HepG2 (cell line): ENCODE measurements around the gene GLDN. TPM values are rescaled to one million over a fixed set of nuclear protein-coding genes. Genes with fewer than 3 reads are reported as not detected.

ENCODE experiments used
- ATF2 ChIP-seq: sonication (generic); formaldehyde crosslinking; IDR thresholded peaks from 2 replicates; pipeline ENCODE4 v1.4.0; 2020; ENCODE audit warnings: missing genetic modification reagents
- DNMT1 ChIP-seq: sonication (generic); formaldehyde crosslinking; IDR thresholded peaks from 2 replicates; pipeline ENCODE4 v1.5.1; 2020; ENCODE audit warnings: mild to moderate bottlenecking, missing genetic modification reagents
- HDAC1 ChIP-seq: sonication (generic); formaldehyde crosslinking; IDR thresholded peaks from 2 replicates; pipeline ENCODE4 v1.5.1; 2020; ENCODE audit warnings: mild to moderate bottlenecking, missing genetic modification reagents
- HHEX ChIP-seq: IDR thresholded peaks from 2 replicates; pipeline ENCODE4 v1.6.1; 2016; ENCODE audit warnings: control low read depth
- HMGA1 ChIP-seq: sonication (generic); formaldehyde crosslinking; conservative IDR thresholded peaks from 2 replicates; pipeline ENCODE4 v1.4.0; 2020; ENCODE audit warnings: missing genetic modification reagents
- KDM2A ChIP-seq: sonication (generic); formaldehyde crosslinking; IDR thresholded peaks from 2 replicates; pipeline ENCODE4 v1.4.0; 2020; ENCODE audit warnings: low read depth, missing genetic modification reagents, borderline replicate concordance
- PPARG ChIP-seq: conservative IDR thresholded peaks from 2 replicates; pipeline ENCODE4 v1.6.1; 2016; ENCODE audit warnings: missing biosample characterization, missing genetic modification reagents
- SIX1 ChIP-seq: sonication (generic); formaldehyde crosslinking; IDR thresholded peaks from 2 replicates; pipeline ENCODE4 v1.4.0; 2020; ENCODE audit warnings: missing genetic modification reagents, borderline replicate concordance
- SP5 ChIP-seq: IDR thresholded peaks from 2 replicates; pipeline ENCODE4 v1.6.1; 2016; ENCODE audit warnings: low read depth, borderline replicate concordance
- SRY ChIP-seq: sonication (generic); formaldehyde crosslinking; IDR thresholded peaks from 2 replicates; pipeline ENCODE4 v1.8.0; 2022; ENCODE audit warnings: mild to moderate bottlenecking, missing genetic modification reagents
- WIZ ChIP-seq: sonication (generic); formaldehyde crosslinking; IDR thresholded peaks from 2 replicates; pipeline ENCODE4 v1.5.1; 2020; ENCODE audit warnings: mild to moderate bottlenecking, missing genetic modification reagents
- ZBTB1 ChIP-seq: sonication (generic); formaldehyde crosslinking; IDR thresholded peaks from 2 replicates; pipeline ENCODE4 v1.4.0; 2020; ENCODE audit warnings: missing genetic modification reagents, borderline replicate concordance
- ZNF12 ChIP-seq: sonication (generic); formaldehyde crosslinking; IDR thresholded peaks from 2 replicates; pipeline ENCODE4 v1.5.0; 2020; ENCODE audit warnings: missing genetic modification reagents
- ZNF138 ChIP-seq: sonication (generic); formaldehyde crosslinking; IDR thresholded peaks from 2 replicates; pipeline ENCODE4 v1.5.0; 2020; ENCODE audit warnings: mild to moderate bottlenecking, low read depth, missing genetic modification reagents
- ZNF207 ChIP-seq: fragments of 450-650 bp; IDR thresholded peaks from 2 replicates; pipeline ENCODE4 v1.6.1; 2016; ENCODE audit warnings: antibody characterized with exemption, borderline replicate concordance
- ZNF282 ChIP-seq: fragments of 450-650 bp; IDR thresholded peaks from 2 replicates; pipeline ENCODE4 v1.6.1; 2018; ENCODE audit not compliant: partially characterized antibody
- ZNF362 ChIP-seq: sonication (generic); formaldehyde crosslinking; IDR thresholded peaks from 2 replicates; pipeline ENCODE4 v1.4.0; 2020; ENCODE audit warnings: missing genetic modification reagents, mild to moderate bottlenecking, borderline replicate concordance
- ZNF724P ChIP-seq: sonication (generic); formaldehyde crosslinking; IDR thresholded peaks from 2 replicates; pipeline ENCODE4 v1.8.0; 2022; ENCODE audit warnings: missing genetic modification reagents, borderline replicate concordance
- polyA plus RNA-seq, 8 experiments: library from polyadenylated mRNA; depleted of rRNA in 3 of 8; stranded (reverse) in 7 of 8; unstranded in 1 of 8; fragments of >200 nt; fragmentation: Illumina TruSeq in 4 of 8; extraction: Trizol in 4 of 8; gene quantifications; 2 replicates each; pipeline versions ENCODE4 v1.2.1 to v1.2.3, GENCODE V29; 2011 to 2016; ENCODE audit warnings: low read depth in 4 of 8, missing spikeins in 1 of 8, mixed read lengths in 1 of 8; ENCODE audit not compliant: insufficient read depth in 1 of 8
- total RNA-seq, 5 experiments: library from RNA; depleted of rRNA; stranded (reverse); fragments of >200 nt; fragmentation: Illumina TruSeq; extraction: Trizol; gene quantifications; 2 replicates each; pipeline ENCODE4 v1.2.3, GENCODE V29; 2016; ENCODE audit warnings: low read depth in 1 of 5
- TF ChIP-seq, protein P1 (sequence below): sonication (generic); formaldehyde crosslinking; IDR thresholded peaks from 2 replicates; pipeline ENCODE4 v1.8.0; 2022; ENCODE audit warnings: missing genetic modification reagents, low read depth, mild to moderate bottlenecking, borderline replicate concordance
- TF ChIP-seq, protein P2 (sequence below): sonication (generic); formaldehyde crosslinking; IDR thresholded peaks from 2 replicates; pipeline ENCODE4 v1.8.0; 2022; ENCODE audit warnings: missing genetic modification reagents, mild to moderate bottlenecking, borderline replicate concordance
- TF ChIP-seq, protein P3 (sequence below): IDR thresholded peaks from 2 replicates; pipeline ENCODE4 v1.6.1; 2016; ENCODE audit warnings: missing compliant biosample characterization, missing genetic modification reagents, borderline replicate concordance
- TF ChIP-seq, protein P4 (sequence below): sonication (generic); formaldehyde crosslinking; IDR thresholded peaks from 2 replicates; pipeline ENCODE4 v1.4.0; 2020; ENCODE audit warnings: missing genetic modification reagents, borderline replicate concordance

The GLDN gene
- total and polyA plus RNA-seq, 2 of the 13 experiments (the other 11 are each of a cell fraction or from before 2014, with no cell fraction given) = 0.86 to 1.0 TPM

- TF ChIP-seq ATF2 (peak; percentile 97), PPARG (peak; percentile 52), WIZ (CRISPR knock-in tag) (peak; percentile 50; the same call in 1 of the 2 replicates), HHEX (no peak), ZNF362 (CRISPR knock-in tag) (peak; percentile 11; the same call in 1 of the 2 replicates), ZNF207 (no peak), DNMT1 (CRISPR knock-in tag) (peak; percentile 28; the same call in 1 of the 2 replicates), ZNF724P (CRISPR knock-in tag) (no peak), SP5 (CRISPR knock-in tag) (0 out of 2 replicates have a peak, but pooled peaks have one; percentile 37), ZBTB1 (CRISPR knock-in tag) (no peak), HDAC1 (CRISPR knock-in tag) (peak; percentile 45), ZNF12 (CRISPR knock-in tag) (peak; percentile 33; the same call in 1 of the 2 replicates), HMGA1 (CRISPR knock-in tag) (no peak), SIX1 (CRISPR knock-in tag) (no peak; the same call in 1 of the 2 replicates), KDM2A (CRISPR knock-in tag) (no peak), ZNF138 (no peak), SRY (no peak), ZNF282 (no peak)
- TF ChIP-seq, protein P1, sequence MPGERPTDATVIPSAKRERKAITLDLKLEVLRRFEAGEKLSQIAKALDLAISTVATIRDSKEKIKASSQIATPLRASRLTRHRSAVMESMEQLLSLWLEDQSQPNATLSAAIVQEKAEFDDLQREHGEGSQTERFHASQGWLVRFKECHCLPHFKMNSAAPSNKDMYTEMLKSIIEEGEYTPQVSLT (CRISPR knock-in tag) = no peak
- TF ChIP-seq, protein P2, sequence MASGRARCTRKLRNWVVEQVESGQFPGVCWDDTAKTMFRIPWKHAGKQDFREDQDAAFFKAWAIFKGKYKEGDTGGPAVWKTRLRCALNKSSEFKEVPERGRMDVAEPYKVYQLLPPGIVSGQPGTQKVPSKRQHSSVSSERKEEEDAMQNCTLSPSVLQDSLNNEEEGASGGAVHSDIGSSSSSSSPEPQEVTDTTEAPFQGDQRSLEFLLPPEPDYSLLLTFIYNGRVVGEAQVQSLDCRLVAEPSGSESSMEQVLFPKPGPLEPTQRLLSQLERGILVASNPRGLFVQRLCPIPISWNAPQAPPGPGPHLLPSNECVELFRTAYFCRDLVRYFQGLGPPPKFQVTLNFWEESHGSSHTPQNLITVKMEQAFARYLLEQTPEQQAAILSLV = 0 out of 2 replicates have a peak, but pooled peaks have one; percentile 7
- TF ChIP-seq, protein P3, sequence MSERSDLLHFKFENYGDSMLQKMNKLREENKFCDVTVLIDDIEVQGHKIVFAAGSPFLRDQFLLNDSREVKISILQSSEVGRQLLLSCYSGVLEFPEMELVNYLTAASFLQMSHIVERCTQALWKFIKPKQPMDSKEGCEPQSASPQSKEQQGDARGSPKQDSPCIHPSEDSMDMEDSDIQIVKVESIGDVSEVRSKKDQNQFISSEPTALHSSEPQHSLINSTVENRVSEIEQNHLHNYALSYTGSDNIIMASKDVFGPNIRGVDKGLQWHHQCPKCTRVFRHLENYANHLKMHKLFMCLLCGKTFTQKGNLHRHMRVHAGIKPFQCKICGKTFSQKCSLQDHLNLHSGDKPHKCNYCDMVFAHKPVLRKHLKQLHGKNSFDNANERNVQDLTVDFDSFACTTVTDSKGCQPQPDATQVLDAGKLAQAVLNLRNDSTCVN (CRISPR knock-in tag) = peak; percentile 68; the same call in 1 of the 2 replicates
- TF ChIP-seq, protein P4, sequence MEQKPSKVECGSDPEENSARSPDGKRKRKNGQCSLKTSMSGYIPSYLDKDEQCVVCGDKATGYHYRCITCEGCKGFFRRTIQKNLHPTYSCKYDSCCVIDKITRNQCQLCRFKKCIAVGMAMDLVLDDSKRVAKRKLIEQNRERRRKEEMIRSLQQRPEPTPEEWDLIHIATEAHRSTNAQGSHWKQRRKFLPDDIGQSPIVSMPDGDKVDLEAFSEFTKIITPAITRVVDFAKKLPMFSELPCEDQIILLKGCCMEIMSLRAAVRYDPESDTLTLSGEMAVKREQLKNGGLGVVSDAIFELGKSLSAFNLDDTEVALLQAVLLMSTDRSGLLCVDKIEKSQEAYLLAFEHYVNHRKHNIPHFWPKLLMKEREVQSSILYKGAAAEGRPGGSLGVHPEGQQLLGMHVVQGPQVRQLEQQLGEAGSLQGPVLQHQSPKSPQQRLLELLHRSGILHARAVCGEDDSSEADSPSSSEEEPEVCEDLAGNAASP = peak; percentile 29; the same call in 1 of the 2 replicates
Observed at GRCh38 chr15:51312166-51313073, 29.0 kb upstream of the GLDN start (continued).
